Caki2 (cell line): ENCODE measurements around the gene CENPV. TPM values are rescaled to one million over a fixed set of nuclear protein-coding genes. Genes with fewer than 3 reads are reported as not detected.
A peak's percentile ranks its signal among the peaks of the same experiment; 100 is the strongest.
"Not testable (repeated sequence)": the region's sequence is repeated elsewhere in the genome, so short reads cannot be mapped to it uniquely, and the experiment has no call there.

Source experiments
- DNase-seq: peaks from one replicate; pipeline ENCODE4 v3.0.0-alpha.2; 2015; ENCODE audit warnings: low read depth
- in situ Hi-C: cut with HindIII; loops from 2 replicates; pipeline ENCODE4 v1.10.0; 2016; ENCODE audit warnings: low sequenced_read_pairs, low pct_unique_long_range_greater_than_20kb, mixed read lengths
- total RNA-seq: library from RNA; depleted of rRNA; stranded (reverse); fragments of >200 nt; shearing (Covaris generic); gene quantifications from 2 replicates; pipeline ENCODE4 v1.2.3, GENCODE V29; 2014; ENCODE audit warnings: low replicate concordance

CENPV gene
- total RNA-seq, 1 experiment from 2014 or later: 87.5 TPM

DNA sequence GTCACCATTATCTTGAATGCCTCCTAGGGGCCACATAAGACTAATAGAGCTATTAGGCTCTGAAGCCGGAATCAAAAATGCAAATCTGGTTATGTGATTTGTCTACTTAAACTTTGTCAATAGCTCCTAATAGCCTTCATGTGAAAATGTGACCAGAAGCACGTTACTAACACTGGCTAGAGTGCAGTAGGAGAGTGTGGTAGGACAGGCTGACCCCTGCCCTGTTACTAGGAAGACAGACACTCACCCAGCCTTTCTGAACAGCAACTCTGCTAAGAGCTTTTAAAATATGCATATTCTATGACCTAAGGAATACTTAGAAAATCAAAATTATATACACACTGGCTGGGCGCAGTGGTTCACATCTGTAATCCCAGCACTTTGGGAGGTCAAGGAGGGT lies 26.3 kb downstream of the CENPV start:
- DNase-seq: no peak
- in situ Hi-C loops: no loop called here

DNA sequence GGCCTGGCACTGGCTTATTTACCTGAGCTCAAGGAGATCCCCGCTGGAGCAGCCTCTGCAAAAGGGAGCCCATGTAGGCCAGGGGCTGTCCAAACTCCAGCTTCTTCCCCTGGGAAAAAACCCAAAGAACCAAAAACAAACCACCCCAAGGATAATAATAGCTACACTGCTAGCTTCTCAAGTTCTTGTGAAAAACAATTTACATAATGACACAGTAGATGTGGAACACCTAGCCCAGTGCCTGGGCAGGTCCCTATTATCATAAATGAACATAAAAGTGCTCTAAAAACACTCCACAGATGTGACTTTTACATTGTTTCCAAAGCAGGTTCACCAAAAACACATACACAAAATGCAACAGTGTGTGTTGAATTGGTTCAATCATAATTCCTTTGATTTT lies 27.3 kb downstream of the CENPV start:
- in situ Hi-C loops: no loop called here

DNA sequence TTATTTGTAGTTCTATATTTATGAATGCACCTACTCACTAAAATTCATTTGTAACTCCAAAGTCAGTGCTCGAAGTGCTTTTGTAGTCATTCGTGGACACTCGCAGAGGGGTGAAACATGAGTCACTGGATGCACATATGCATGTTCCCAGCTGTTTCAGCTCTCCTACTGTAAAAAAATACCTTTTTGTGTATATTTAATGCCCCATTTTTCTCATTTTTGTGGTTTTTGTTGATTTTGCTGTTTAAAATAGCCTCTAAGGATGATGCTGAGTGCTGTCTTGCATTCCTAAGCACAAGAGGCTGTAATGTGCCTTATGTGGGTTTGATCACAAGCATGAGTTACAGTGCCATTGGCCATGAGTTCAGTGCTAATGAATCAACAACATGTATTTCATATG lies 30.6 kb downstream of the CENPV start:
- in situ Hi-C loops: no loop called here
- no peak for DNase-seq

More for the DNA sequence above, 27.3 kb downstream of the CENPV start:
- no peak for DNase-seq

DNA sequence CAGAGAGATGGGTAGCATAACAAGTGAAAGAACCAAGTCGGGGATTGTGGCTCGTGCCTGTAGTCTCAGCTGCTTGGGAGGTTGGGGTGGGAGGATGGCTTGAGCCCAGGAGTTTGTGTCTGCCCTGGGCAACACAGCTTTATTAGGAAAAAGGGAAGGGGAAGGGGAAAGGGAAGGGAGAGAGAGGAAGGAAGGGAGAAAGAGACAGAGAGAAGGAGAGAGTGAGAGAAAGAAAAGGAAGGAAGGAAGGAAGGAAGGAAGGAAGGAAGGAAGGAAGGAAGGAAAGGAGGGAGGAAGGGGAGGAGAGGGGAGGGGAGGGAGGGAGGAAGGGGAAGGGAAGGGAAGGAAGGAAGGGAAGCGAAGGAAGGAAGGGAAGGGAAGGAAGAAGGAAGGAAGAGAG lies 33.3 kb downstream of the CENPV start:
- in situ Hi-C loops: no loop called here
- DNase-seq: no peak

DNA sequence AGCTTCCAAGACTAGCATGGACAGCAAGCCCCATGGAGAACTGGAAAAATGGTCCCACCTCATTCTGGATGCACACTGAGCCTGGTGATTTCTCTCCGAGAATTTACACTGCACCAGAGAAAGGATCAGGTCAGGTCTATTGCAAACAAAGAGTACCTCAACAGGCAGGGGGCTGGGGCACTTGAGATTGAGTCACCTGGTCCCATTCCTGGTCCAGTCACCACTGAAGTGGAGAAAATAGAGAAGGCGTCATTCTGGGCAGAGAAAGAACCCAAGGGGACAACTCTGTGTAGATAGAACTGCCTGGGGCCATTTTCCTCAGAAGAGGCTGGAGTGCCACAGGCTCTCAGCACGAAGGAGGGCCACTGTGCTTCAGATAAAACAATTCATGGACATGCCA lies 38.4 kb downstream of the CENPV start:
- no peak for DNase-seq
- in situ Hi-C loops: no loop called here

GRCh38 chr17:16314189-16314588 lies 39.1 kb downstream of the CENPV start:
- in situ Hi-C loops: no loop called here
- no peak for DNase-seq

- in situ Hi-C loops: no loop called here
- peak; percentile 74 for DNase-seq
These were observed 39.9 kb downstream of the CENPV start for GRCh38 chr17:16313139-16314090.

GRCh38 chr17:16312061-16312460 lies 41.2 kb downstream of the CENPV start:
- DNase-seq, in situ Hi-C loops: not testable (repeated sequence)

GRCh38 chr17:16306211-16306610 lies 47.1 kb downstream of the CENPV start:
- DNase-seq: no peak
- in situ Hi-C loops: no loop called here

DNA sequence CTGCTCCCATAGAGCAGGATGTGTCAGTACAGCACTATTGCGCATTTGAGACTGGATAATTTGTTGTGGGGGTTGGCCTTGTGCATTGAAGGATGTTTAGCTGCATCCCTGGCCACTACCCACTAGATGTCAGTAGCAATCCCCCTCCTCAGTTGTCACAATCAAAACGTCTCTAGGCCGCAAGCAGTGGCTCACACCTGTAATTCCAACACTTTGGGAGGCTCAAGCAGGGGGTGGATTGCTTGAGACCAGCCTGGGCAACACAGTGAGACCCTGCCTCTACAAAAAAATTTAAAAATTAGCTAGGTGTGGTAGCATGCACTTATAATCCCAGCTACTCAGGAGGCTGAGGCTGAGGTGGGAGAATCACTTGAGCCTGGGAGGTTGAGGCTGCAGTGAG lies 48.4 kb downstream of the CENPV start:
- in situ Hi-C loops: no loop called here
- peak; percentile 21 for DNase-seq

- no peak for DNase-seq
- in situ Hi-C loops: no loop called here
These were observed 50.4 kb downstream of the CENPV start for GRCh38 chr17:16302856-16303255.

DNA sequence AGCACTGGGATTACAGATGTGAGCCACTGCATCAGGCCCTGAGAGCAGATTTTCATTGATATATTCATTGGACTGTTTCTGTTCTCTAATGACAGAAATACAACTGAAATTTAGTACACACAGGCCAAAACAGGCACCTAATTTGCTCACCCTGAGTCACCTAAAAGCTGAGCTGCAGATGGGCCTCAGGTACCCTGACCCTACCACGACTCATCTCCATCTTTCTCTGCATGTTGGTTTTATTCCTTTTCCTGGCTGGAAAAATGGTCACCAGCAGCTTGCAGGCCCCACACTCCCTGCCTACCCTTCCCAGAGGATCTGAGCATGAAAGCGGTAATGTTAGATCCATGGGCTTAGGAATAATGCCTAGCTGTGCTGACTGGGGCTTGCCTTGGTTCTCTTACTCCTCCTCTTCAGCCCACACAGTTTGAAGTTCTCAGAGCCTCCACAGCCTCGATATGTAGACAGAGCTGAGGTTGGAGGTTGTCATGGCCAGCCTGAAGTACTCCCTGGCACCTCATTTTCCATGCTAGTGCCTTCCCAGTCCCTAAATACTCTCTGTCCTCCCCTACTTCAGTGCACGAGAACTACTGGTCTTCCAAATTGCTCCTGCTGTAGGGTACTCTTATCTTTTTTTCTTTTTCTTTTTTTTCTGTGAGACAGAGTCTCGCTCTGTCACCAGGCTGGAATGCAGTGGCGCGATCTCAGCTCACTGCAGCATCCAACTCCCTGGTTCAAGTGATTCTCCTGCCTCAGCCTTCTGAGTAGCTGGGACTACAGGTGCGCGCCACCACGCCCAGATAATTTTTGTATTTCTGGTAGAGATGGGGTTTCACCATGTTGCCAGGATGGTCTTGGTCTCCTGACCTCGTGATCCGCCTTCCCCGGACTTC lies 51.1 kb downstream of the CENPV start:
- in situ Hi-C loops: no loop called here
- DNase-seq: no peak

- no peak for DNase-seq
- in situ Hi-C loops: no loop called here
These were observed 52.7 kb downstream of the CENPV start for GRCh38 chr17:16300554-16300953.

- in situ Hi-C loops: no loop called here
- no peak for DNase-seq
These were observed 55.1 kb downstream of the CENPV start for GRCh38 chr17:16298140-16298662.

DNA sequence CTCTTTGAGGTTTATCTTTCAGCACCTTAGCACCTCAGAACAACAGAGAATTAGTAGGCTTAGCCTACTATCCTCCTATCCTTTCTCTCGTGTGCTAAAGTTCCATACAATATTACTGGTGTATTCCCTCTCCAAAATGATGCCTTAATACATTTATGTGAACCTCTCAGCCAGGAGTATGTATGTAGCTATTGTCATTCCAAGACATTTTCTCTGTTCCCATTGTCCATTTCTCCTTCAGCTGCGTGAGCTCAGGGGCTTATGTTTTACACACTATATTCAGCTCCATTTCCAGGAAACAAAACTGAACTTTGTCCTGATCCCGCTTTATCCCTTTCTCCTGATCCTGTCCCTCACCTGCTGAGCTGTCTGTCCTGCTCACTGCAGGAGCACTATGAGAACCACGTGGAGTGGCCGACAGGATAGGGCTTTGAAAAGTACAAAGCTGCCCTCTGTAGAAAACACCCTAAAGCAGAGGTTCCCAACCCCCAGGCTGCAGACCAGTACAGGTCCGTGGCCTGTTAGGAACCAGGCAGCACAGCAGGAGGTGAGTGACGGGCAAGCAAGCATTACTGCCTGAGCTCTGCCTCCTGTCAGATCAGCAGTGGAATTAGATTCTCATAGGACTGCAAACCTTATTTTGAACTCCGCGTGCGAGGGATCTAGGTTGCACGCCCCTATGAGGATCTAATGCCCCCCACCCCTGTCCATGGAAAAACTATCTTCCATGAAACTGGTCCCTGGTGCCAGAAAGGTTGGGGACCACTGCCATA lies 55.7 kb downstream of the CENPV start:
- DNase-seq: no peak
- in situ Hi-C loops: no loop called here

DNA sequence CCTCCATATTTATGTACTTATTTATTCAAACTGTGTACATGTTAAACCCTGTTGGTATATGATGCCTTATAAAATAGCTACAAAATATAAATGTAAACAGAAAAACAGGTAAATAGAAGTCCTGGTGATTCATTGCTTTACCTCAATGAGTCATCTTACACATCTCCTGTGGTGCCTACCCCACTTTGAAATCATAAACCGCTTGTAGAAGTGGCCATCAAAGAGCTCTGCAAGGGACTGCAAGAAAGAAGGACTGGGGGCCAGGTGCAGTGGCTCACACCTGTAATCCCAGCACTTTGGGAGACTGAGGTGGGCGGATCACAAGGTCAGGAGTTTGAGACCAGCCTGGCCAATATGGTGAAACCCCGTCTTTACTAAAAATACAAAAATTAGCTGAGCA lies 57.2 kb downstream of the CENPV start:
- in situ Hi-C loops, DNase-seq: not testable (repeated sequence)

GRCh38 chr17:16294560-16294959 lies 58.7 kb downstream of the CENPV start:
- DNase-seq: no peak
- in situ Hi-C loops: no loop called here

GRCh38 chr17:16293931-16294330 lies 59.3 kb downstream of the CENPV start:
- in situ Hi-C loops: no loop called here
- DNase-seq: no peak
